HG03280 (cell line): ENCODE measurements around the gene ATP8A1.
"Not testable (repeated sequence)": the region's sequence is repeated elsewhere in the genome, so short reads cannot be mapped to it uniquely, and the experiment has no call there.

Experiments
- ATAC-seq: cut with Tn5 transposase; IDR thresholded peaks from one replicate; pipeline ENCODE4 v1.9.1; 2021; ENCODE audit warnings: mild to moderate bottlenecking, moderate library complexity; ENCODE audit not compliant: unreplicated experiment

Gene ATP8A1

DNA sequence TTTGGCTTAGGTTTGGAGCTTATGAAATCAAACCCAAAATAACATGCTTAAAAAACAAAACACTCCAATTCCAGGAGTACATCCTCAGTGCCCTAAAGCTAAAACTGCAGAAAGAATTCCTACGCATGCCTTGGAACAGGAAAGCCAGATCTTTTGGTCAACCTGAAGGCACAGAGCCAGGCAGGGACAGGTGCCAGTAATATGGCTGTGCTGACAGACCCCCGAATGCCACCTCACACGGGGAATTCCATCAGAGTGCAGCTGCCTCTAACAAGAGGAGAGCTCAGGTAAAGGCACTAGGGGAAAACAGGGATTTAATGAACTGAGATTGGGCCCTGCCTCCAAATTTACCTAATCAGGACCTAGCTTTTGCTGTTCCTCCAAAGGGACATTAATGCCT is 182.5 kb downstream of the ATP8A1 start:
- no peak for ATAC-seq

DNA sequence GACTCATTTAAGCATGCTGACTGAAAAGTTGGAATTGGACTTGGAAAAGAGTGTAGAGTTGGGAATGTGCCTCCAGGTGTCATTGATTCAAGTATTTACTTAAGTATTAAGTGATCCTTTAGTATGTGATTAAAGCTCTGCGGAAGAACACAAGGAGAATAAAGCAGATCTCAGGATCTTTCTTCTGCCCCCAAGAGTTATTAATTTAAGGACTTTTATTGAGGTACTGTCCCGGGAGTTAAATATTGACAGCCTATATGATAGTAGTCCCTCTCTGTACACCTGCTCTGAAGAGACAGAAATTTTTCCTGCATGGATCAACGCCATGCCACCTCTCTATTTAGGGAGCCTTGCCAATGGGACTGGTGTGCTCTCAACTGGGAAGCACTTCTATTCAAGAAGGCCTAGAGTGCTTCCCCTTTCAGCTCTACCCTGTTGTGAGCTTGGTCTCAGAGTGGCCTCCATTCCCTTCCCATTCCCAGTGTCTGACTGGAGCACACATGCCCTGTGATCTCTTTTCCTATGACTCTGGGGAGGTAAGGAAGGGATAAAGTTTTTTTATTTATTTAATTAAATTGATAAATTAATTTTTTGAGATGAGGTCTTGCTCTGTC is 183.7 kb downstream of the ATP8A1 start:
- ATAC-seq: no peak

- no peak for ATAC-seq
Measured at GRCh38 chr4:42471896-42472295, 185.0 kb downstream of the ATP8A1 start.

- no peak for ATAC-seq
Measured at GRCh38 chr4:42470023-42470422, 186.9 kb downstream of the ATP8A1 start.

- not testable (repeated sequence) for ATAC-seq
Measured at GRCh38 chr4:42467777-42468176, 189.1 kb downstream of the ATP8A1 start.

GRCh38 chr4:42466273-42466844 is 190.5 kb downstream of the ATP8A1 start:
- no peak for ATAC-seq

- ATAC-seq: no peak
Measured at GRCh38 chr4:42464550-42465094, 192.3 kb downstream of the ATP8A1 start.

GRCh38 chr4:42461216-42461615 is 195.7 kb downstream of the ATP8A1 start:
- not testable (repeated sequence) for ATAC-seq

- peak; percentile 98 for ATAC-seq
Measured at GRCh38 chr4:42460043-42460442, 196.9 kb downstream of the ATP8A1 start.

GRCh38 chr4:42458657-42459056 is 198.2 kb downstream of the ATP8A1 start:
- ATAC-seq: no peak

GRCh38 chr4:42454755-42455420 is 202.0 kb downstream of the ATP8A1 start:
- no peak for ATAC-seq

GRCh38 chr4:42453612-42454011 is 203.3 kb downstream of the ATP8A1 start:
- ATAC-seq: no peak

- ATAC-seq: no peak
Measured at GRCh38 chr4:42452823-42453222, 204.1 kb downstream of the ATP8A1 start.

DNA sequence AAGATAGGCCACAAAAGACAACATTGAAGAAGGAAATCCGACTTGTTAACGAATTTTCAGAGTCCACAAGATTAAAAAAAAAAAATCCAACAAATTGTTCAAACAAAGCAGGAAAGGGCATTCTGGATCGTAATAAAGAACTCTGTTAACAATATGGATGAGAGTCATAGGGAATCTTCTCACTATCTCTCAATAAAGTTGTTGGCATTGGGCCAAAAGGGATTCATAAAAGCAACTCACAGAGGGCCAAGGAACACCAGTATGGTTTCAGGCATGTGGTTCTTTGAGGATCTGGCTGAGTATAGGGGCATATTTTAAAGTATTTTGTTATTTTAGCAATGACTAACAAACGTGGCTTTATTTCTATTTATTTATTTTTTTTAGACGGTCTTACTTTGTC is 210.1 kb downstream of the ATP8A1 start:
- no peak for ATAC-seq

DNA sequence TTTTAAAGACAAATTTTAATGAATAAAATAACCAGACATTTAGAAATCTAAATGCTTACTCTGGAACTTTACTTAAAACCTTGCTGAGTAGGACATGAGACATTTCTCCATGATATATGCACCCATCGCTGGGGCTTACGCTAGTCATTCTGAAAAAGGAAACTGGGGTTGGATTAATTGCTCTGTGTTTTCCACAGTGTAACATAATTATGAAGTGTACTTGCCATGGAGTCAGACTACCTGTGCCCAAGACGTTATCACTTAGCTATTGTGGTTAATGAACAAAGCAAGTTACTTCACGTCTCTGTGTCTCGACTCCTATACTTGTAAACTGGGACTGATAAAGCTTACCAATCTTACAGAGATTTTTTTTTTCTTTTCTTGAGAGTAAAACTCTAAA is 211.9 kb downstream of the ATP8A1 start:
- ATAC-seq: no peak

GRCh38 chr4:42442601-42443000 is 214.3 kb downstream of the ATP8A1 start:
- ATAC-seq: no peak

DNA sequence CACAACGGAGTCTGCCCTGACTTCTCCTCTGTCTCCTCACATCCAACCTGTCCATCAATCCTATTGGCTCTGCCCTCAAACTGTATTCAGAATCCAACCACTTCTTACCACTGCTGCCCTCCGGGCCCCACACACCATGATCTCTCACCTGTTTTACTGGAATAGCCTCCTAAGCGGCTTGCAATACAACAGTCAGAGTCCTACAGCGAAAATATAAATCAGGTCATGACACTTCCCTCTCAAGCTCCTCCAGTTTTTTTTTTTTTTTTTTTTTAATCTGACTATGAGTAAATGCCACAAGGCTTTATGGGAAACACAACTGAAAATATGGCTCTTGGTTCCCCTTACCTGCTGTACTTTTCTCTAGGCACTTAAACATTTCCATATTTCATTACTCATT is 216.8 kb downstream of the ATP8A1 start:
- ATAC-seq: no peak

GRCh38 chr4:42436928-42437565 is 219.9 kb downstream of the ATP8A1 start:
- no peak for ATAC-seq

DNA sequence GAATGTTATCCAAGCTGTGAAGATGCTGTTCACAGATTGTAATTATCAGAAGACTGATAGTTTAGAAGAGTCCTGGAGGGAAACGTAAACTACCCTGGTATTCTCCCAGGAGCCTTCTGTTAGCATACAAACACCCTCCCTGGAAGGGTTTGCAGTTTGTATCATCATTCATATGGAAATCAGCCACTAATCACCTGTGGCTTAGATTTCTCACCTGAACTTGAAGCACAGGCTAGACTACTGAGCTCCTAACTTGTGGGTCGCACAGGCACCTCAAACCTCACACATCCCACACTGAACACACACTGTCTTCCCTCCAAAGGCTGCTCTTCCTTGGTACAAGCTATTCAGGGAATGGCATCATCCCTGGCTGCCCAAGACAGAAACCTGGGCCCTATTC is 228.9 kb downstream of the ATP8A1 start:
- ATAC-seq: no peak

GRCh38 chr4:42425146-42426065 is 231.5 kb downstream of the ATP8A1 start:
- no peak for ATAC-seq

DNA sequence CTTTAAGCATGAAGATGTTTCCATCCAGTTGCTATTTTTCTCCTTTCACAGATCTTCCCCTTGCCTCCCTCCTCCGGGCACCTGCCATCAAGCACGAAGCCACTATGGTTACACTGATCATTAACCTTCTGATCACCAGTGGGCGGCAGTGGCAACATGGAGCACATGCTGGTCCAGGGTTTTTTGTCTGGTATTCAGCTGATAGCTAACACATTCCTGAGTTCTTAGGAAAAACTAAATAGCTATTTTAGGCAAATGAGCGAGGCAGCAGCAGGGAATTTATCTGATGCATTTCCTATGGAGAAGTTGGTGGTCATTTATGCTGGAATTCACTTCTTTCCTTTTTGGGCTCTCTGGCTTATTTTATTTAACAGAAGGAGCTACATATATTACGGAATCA is 236.8 kb downstream of the ATP8A1 start:
- ATAC-seq: no peak
